GM12878 (cell line): ENCODE data around the gene NR2F1-AS1. TPM values are rescaled to one million over a fixed set of nuclear protein-coding genes. Genes with fewer than 3 reads are reported as not detected.

ENCODE experiments used
- ATAC-seq: fragments of 200-7000 bp; cut with Tn5 transposase; 3 replicates; pipeline ENCODE4 v1.9.1; 2020; ENCODE audit warnings: mild to moderate bottlenecking, moderate library complexity
- BruUV-seq: library from RNA; stranded (reverse); fragments of 400-500 nt; replicated peaks from 2 replicates; lab custom pipeline; 2021; lab: Mats Ljungman, UMichigan
- CTCF ChIA-PET: fragments of 300-600 bp; sonication (Branson Sonifier 250); formaldehyde crosslinking; extraction: SDS; loops from one replicate; lab custom pipeline; 2021; ENCODE audit warnings: inconsistent platforms; lab: Yijun Ruan, JAX
- POLR2A ChIA-PET: fragments of 350-600 bp; formaldehyde crosslinking; extraction: SDS; loops from one replicate; lab custom pipeline; 2021; ENCODE audit warnings: inconsistent platforms; lab: Charles Lee
- RAD21 ChIA-PET: fragments of 300-600 bp; sonication (Branson Sonifier 250); formaldehyde crosslinking; loops from one replicate; lab custom pipeline; 2023; ENCODE audit warnings: antibody characterized with exemption; ENCODE audit not compliant: unreplicated experiment; lab: Charles Lee
- SMC1A ChIA-PET: fragments of 300-600 bp; sonication (Branson Sonifier 250); formaldehyde crosslinking; loops from one replicate; lab custom pipeline; 2023; ENCODE audit not compliant: unreplicated experiment, uncharacterized antibody; lab: Charles Lee
- DNase-seq: peaks from one replicate; pipeline ENCODE4 v3.0.0-alpha.2; 2011; ENCODE audit warnings: low read depth, low spot score
- FAIRE-seq: peaks from 3 replicates; lab custom pipeline; 2011; peaks lifted over from hg19 to GRCh38; lab: Jason Lieb, UNC
- H2AFZ ChIP-seq: 2 replicates; pipeline ENCODE4 v1.6.0; 2011; ENCODE audit warnings: low read depth, low read length, control low read depth; ENCODE audit not compliant: control insufficient read depth
- H3K27ac ChIP-seq: 2 replicates; pipeline ENCODE4 v1.5.1; 2011; ENCODE audit warnings: control low read depth; ENCODE audit not compliant: control insufficient read depth, insufficient read depth
- H3K27me3 ChIP-seq, 2 experiments: replicated peaks in 1 of 2; 2 replicates each; pipeline versions ENCODE4 v1.6.0 to v1.6.1; 2011; ENCODE audit warnings: low read length in 1 of 2; ENCODE audit not compliant: control insufficient read depth in 2 of 2, insufficient read depth in 2 of 2
- H3K36me3 ChIP-seq, 2 experiments: 2 replicates each; pipeline ENCODE4 v1.5.1; 2011; ENCODE audit warnings: low read length in 1 of 2; ENCODE audit not compliant: control insufficient read depth in 2 of 2, insufficient read depth in 2 of 2
- H3K4me1 ChIP-seq: 2 replicates; pipeline ENCODE4 v1.6.1; 2011; ENCODE audit warnings: mild to moderate bottlenecking, low read length, moderate library complexity, mixed read lengths; ENCODE audit not compliant: control insufficient read depth, insufficient read depth
- H3K4me2 ChIP-seq: 2 replicates; pipeline ENCODE4 v1.6.0; 2011; ENCODE audit warnings: control low read depth; ENCODE audit not compliant: control insufficient read depth, insufficient read depth
- H3K4me3 ChIP-seq: fragments of 200-600 bp; sonication (generic); 2 replicates; pipeline ENCODE4 v1.5.1; 2016
- H3K79me2 ChIP-seq: 2 replicates; pipeline ENCODE4 v1.6.0; 2011; ENCODE audit warnings: low read length; ENCODE audit not compliant: control insufficient read depth, insufficient read depth
- H3K9ac ChIP-seq: 2 replicates; pipeline ENCODE4 v1.8.0; 2011; ENCODE audit warnings: low read length, control low read depth, mixed read lengths; ENCODE audit not compliant: control insufficient read depth, insufficient read depth
- H3K9me3 ChIP-seq: replicated peaks from 3 replicates; pipeline ENCODE4 v1.5.1; 2011; ENCODE audit warnings: mild to moderate bottlenecking, low read length; ENCODE audit not compliant: control insufficient read depth, insufficient read depth
- H4K20me1 ChIP-seq: 2 replicates; pipeline ENCODE4 v1.6.0; 2011; ENCODE audit not compliant: control insufficient read depth, insufficient read depth
- DPF2 ChIP-seq: fragments of 450-650 bp; IDR thresholded peaks from 2 replicates; pipeline ENCODE4 v1.6.1; 2017; ENCODE audit warnings: mild to moderate bottlenecking
- IRF3 ChIP-seq: fragments of 450-650 bp; IDR thresholded peaks from 2 replicates; pipeline ENCODE4 v1.6.1; 2014; ENCODE audit warnings: mild to moderate bottlenecking
- KDM1A ChIP-seq: fragments of 200-600 bp; sonication (generic); IDR thresholded peaks from 2 replicates; pipeline ENCODE4 v1.6.1; 2016; ENCODE audit warnings: borderline replicate concordance
- LARP7 ChIP-seq: fragments of 450-650 bp; IDR thresholded peaks from 2 replicates; pipeline ENCODE4 v1.6.1; 2017; ENCODE audit warnings: mild to moderate bottlenecking
- MAX ChIP-seq: IDR thresholded peaks from 2 replicates; pipeline ENCODE4 v1.6.1; 2012; ENCODE audit warnings: low read depth, low read length, improper control_type of control experiment
- NBN ChIP-seq: fragments of 450-650 bp; IDR thresholded peaks from 2 replicates; pipeline ENCODE4 v1.6.1; 2016
- NFXL1 ChIP-seq: fragments of 450-650 bp; IDR thresholded peaks from 2 replicates; pipeline ENCODE4 v1.6.1; 2017; ENCODE audit warnings: antibody characterized with exemption, mild to moderate bottlenecking, borderline replicate concordance
- NRF1 ChIP-seq: conservative IDR thresholded peaks from 2 replicates; pipeline ENCODE4 v1.6.1; 2011; ENCODE audit warnings: mild to moderate bottlenecking, low read depth, low read length, improper control_type of control experiment
- PKNOX1 ChIP-seq: fragments of 450-650 bp; IDR thresholded peaks from 2 replicates; pipeline ENCODE4 v1.6.1; 2016; ENCODE audit warnings: mild to moderate bottlenecking
- POLR2AphosphoS2 ChIP-seq: IDR thresholded peaks from 2 replicates; pipeline ENCODE4 v1.6.1; 2011; ENCODE audit warnings: low read depth, mild to moderate bottlenecking, low read length, improper control_type of control experiment, moderate library complexity
- RUNX3 ChIP-seq: IDR thresholded peaks from 2 replicates; pipeline ENCODE4 v1.6.1; 2012; ENCODE audit warnings: low read length, inconsistent platforms
- ZNF274 ChIP-seq: IDR thresholded peaks from one replicate; pipeline ENCODE4 v1.8.0; 2011; ENCODE audit not compliant: insufficient read length, insufficient read depth
- ZNF384 ChIP-seq: IDR thresholded peaks from 2 replicates; pipeline ENCODE4 v1.6.1; 2012; ENCODE audit warnings: low read depth, mild to moderate bottlenecking, low read length, improper control_type of control experiment, borderline replicate concordance
- WGBS: methylation state at CpG from one replicate; pipeline ENCODE4 v1.1.6; 2016; ENCODE audit warnings: low lambda C conversion rate; ENCODE audit not compliant: insufficient replicate concordance, insufficient coverage; ENCODE audit errors: missing lambda C conversion rate; 5-methylcytosine and 5-hydroxymethylcytosine counted together
- in situ Hi-C: fragments of 300-500 bp; cut with MboI; formaldehyde crosslinking; loops from 9 replicates; pipeline ENCODE4 v1.14.3; 2018; ENCODE audit warnings: mixed read lengths
- intact Hi-C: fragments of 100-400 bp; cut with micrococcal nuclease; formaldehyde crosslinking; loops from one replicate; pipeline ENCODE4 v1.14.2; 2022; ENCODE audit not compliant: unreplicated experiment
- polyA plus RNA-seq, 11 experiments: library from polyadenylated mRNA; depleted of rRNA in 4 of 11; unstranded in 6 of 11; stranded (reverse) in 5 of 11; fragments of >200 nt; fragmentation: Nextera tagmentation in 4 of 11; fragmentation: Illumina TruSeq in 1 of 11; extraction: Ambion mirVana in 4 of 11; extraction: Trizol in 1 of 11; gene quantifications; 1 replicate in 1 of 11; 2 replicates in 10 of 11; pipeline versions ENCODE4 v1.2.1 to v1.2.3, GENCODE V29; 2011 to 2016; ENCODE audit warnings: inconsistent platforms in 2 of 11, missing spikeins in 2 of 11, low read depth in 1 of 11
- total RNA-seq, 4 experiments: library from RNA; depleted of rRNA in 3 of 4; stranded (reverse); fragments of >200 nt in 3 of 4; fragmentation: Illumina TruSeq in 1 of 4; extraction: Trizol in 1 of 4; gene quantifications; 2 replicates each; pipeline versions ENCODE4 v1.2.1 to v1.2.3, GENCODE V29; 2013 to 2021

The NR2F1-AS1 gene
- total and polyA plus RNA-seq, 10 of the 15 experiments (the other 5 are each of a cell fraction or from before 2014, with no cell fraction given), result 0.11 to 0.85 (median 0.27) TPM

- ChIA-PET SMC1A (interaction anchor here (0.9 to 3.3 kb wide), 3 partner anchors 12 to 191 kb away, joined by 3 to 55 read pairs (median 3); no protein-coding TSS in a partner anchor), CTCF (interaction anchor here (0.6 to 3.6 kb wide), 3 partner anchors 190 to 287 kb away, joined by 3 to 95 read pairs (median 3); no protein-coding TSS in a partner anchor), RAD21 (interaction anchor here (3.1 kb wide), 1 partner anchor 191 kb away, joined by 41 read pairs; no protein-coding TSS in a partner anchor), POLR2A (no interaction called here)
- Histone ChIP-seq H4K20me1 (no peaks in the 10 kb centered on the region), H3K4me1 (0 out of 2 replicates have a peak, but pooled peaks cover 3% of the 10 kb centered on the region), H3K27ac (no peak overlapping the region), H3K9me3 (no peaks in the 10 kb centered on the region), H3K36me3 (no peaks in the 10 kb centered on the region), H3K4me3 (no peak overlapping the region), H3K9ac (no peak overlapping the region), H3K27me3 (peaks cover 3 to 37% of the 10 kb centered on the region in 2 experiments; a peak in 3 of 4 replicates), H3K4me2 (no peak overlapping the region), H2AFZ (no peak overlapping the region), H3K79me2 (no peaks in the 10 kb centered on the region)
- ATAC-seq (no peak), DNase-seq (no peak), FAIRE-seq (no peak)
- intact Hi-C loops (loop anchor here (5.0 kb wide), 1 partner anchor 303 kb away; no protein-coding TSS in a partner anchor), in situ Hi-C loops (no loop called here)
- WGBS, result 33% methylated on average over 7 of the region's 7 CpGs
- TF ChIP-seq RUNX3, result no peak
- no TSS peak for BruUV-seq
These were observed 28.7 kb upstream of the NR2F1-AS1 start for GRCh38 chr5:93609762-93610161.

GRCh38 chr5:93608855-93609254 is 27.8 kb upstream of the NR2F1-AS1 start:
- TF ChIP-seq IRF3 (no peak), LARP7 (no peak), KDM1A (no peak), PKNOX1 (no peak), NFXL1 (no peak), NRF1 (no peak), RUNX3 (no peak), POLR2AphosphoS2 (no peak), DPF2 (no peak), MAX (no peak), ZNF274 (no peak), NBN (no peak), ZNF384 (no peak)
- in situ Hi-C loops (no loop called here), intact Hi-C loops (loop anchor here (5.0 kb wide), 1 partner anchor 303 kb away; no protein-coding TSS in a partner anchor)
- CTCF ChIA-PET, result interaction anchor here (0.6 to 3.6 kb wide), 7 partner anchors 10 to 288 kb away, joined by 3 to 95 read pairs (median 15); no protein-coding TSS in a partner anchor
- WGBS, result 32% methylated on average over 4 of the region's 4 CpGs
- Histone ChIP-seq H3K36me3 (no peaks in the 10 kb centered on the region), H3K79me2 (no peaks in the 10 kb centered on the region), H2AFZ (no peak overlapping the region), H4K20me1 (no peaks in the 10 kb centered on the region), H3K9ac (no peak overlapping the region), H3K27ac (no peak overlapping the region), H3K27me3 (peaks cover 3 to 35% of the 10 kb centered on the region in 2 experiments; a peak in 3 of 4 replicates), H3K9me3 (no peaks in the 10 kb centered on the region), H3K4me1 (0 out of 2 replicates have a peak, but pooled peaks cover 3% of the 10 kb centered on the region), H3K4me3 (no peak overlapping the region), H3K4me2 (no peak overlapping the region)
- no TSS peak for BruUV-seq
- SMC1A ChIA-PET, result interaction anchor here (0.9 to 3.3 kb wide), 4 partner anchors 11 to 290 kb away, joined by 3 to 55 read pairs (median 3); no protein-coding TSS in a partner anchor
- FAIRE-seq (no peak), DNase-seq (no peak), ATAC-seq (no peak)
- POLR2A ChIA-PET, result no interaction called here
- RAD21 ChIA-PET, result interaction anchor here (3.1 kb wide), 1 partner anchor 192 kb away, joined by 41 read pairs; no protein-coding TSS in a partner anchor
